Transverse colon (tissue), 4 donors: ENCODE measurements around the gene ATRN. TPM values are rescaled to one million over a fixed set of nuclear protein-coding genes. Genes with fewer than 3 reads are reported as not detected.

Experiments
- DNase-seq: peaks from one replicate; pipeline ENCODE4 v3.0.0-alpha.2; 2019
- H3K27ac ChIP-seq, 4 donors: fragments of 200-600 bp; sonication (generic); 2 replicates each; pipeline ENCODE4 v1.5.1; 2016 to 2018; ENCODE audit warnings: inconsistent platforms in 4 of 4
- H3K27me3 ChIP-seq: fragments of 200-600 bp; sonication (generic); 2 replicates; pipeline ENCODE4 v1.5.1; 2017; ENCODE audit warnings: inconsistent platforms
- H3K36me3 ChIP-seq, 4 donors: fragments of 200-600 bp; sonication (generic); 2 replicates each; pipeline ENCODE4 v1.5.1; 2017 to 2019; ENCODE audit warnings: inconsistent platforms in 4 of 4
- H3K4me1 ChIP-seq, 4 donors: fragments of 200-600 bp; sonication (generic); 2 replicates each; pipeline ENCODE4 v1.5.1; 2017 to 2020; ENCODE audit warnings: inconsistent platforms in 4 of 4
- H3K4me3 ChIP-seq, 4 donors: fragments of 200-600 bp; sonication (generic); 1 replicate in 1 of 4; 2 replicates in 3 of 4; pipeline versions ENCODE4 v1.5.1 to v1.6.1; 2017 to 2019; ENCODE audit warnings: inconsistent platforms in 4 of 4
- H3K9me3 ChIP-seq, 2 donors: fragments of 200-600 bp; sonication (generic); 2 replicates each; pipeline ENCODE4 v1.5.1; 2017 to 2019; ENCODE audit warnings: inconsistent platforms in 2 of 2
- EP300 ChIP-seq: sonication (generic); formaldehyde crosslinking; IDR thresholded peaks from one replicate; pipeline ENCODE4 v1.6.1; 2017; ENCODE audit warnings: antibody characterized with exemption, low read depth
- POLR2A ChIP-seq: fragments of 450-650 bp; IDR thresholded peaks from one replicate; pipeline ENCODE4 v1.6.1; 2016; ENCODE audit warnings: antibody characterized with exemption, mild to moderate bottlenecking, moderate library complexity
- POLR2AphosphoS5 ChIP-seq, 3 donors: sonication (generic); formaldehyde crosslinking; IDR thresholded peaks; one replicate each; pipeline ENCODE4 v1.6.1; 2016; ENCODE audit warnings: antibody characterized with exemption in 3 of 3
- WGBS, 2 donors: methylation state at CpG; one replicate each; pipeline ENCODE4 v1.1.5; 2018; ENCODE audit warnings: low coverage in 1 of 2; 5-methylcytosine and 5-hydroxymethylcytosine counted together
- in situ Hi-C, 4 donors: fragments of 200-750 bp; cut with MboI; loops; one replicate each; pipeline versions ENCODE4 v1.15.0 to v1.15.1; 2017; ENCODE audit warnings: low sequenced_read_pairs in 3 of 4, low pct_ligation_motif_present in 1 of 4, low pct_unique_long_range_greater_than_20kb in 1 of 4
- intact Hi-C: fragments of 100-400 bp; cut with DNase I; formaldehyde crosslinking; loops from one replicate; pipeline ENCODE4 v1.15.1; 2023; ENCODE audit warnings: low total_unique reads
- total RNA-seq, 4 donors: library from RNA; depleted of rRNA; stranded (reverse); fragments of >200 nt; gene quantifications; one replicate each; pipeline ENCODE4 v1.1.0, GENCODE V29; 2016
- TF ChIP-seq, protein P1 (sequence below), 5 experiments: fragments of 200-600 bp in 3 of 5; fragments of 450-650 bp in 2 of 5; sonication (generic) in 3 of 5; IDR thresholded peaks; 1 replicate in 2 of 5; 2 replicates in 3 of 5; pipeline ENCODE4 v1.5.1; 2016 to 2017; ENCODE audit warnings: antibody characterized with exemption in 5 of 5, inconsistent platforms in 3 of 5, mild to moderate bottlenecking in 2 of 5, moderate library complexity in 1 of 5

ATRN gene
- total RNA-seq, 4 donors from 2014 or later = 6.8 to 24.7 (median 15.9) TPM

DNA sequence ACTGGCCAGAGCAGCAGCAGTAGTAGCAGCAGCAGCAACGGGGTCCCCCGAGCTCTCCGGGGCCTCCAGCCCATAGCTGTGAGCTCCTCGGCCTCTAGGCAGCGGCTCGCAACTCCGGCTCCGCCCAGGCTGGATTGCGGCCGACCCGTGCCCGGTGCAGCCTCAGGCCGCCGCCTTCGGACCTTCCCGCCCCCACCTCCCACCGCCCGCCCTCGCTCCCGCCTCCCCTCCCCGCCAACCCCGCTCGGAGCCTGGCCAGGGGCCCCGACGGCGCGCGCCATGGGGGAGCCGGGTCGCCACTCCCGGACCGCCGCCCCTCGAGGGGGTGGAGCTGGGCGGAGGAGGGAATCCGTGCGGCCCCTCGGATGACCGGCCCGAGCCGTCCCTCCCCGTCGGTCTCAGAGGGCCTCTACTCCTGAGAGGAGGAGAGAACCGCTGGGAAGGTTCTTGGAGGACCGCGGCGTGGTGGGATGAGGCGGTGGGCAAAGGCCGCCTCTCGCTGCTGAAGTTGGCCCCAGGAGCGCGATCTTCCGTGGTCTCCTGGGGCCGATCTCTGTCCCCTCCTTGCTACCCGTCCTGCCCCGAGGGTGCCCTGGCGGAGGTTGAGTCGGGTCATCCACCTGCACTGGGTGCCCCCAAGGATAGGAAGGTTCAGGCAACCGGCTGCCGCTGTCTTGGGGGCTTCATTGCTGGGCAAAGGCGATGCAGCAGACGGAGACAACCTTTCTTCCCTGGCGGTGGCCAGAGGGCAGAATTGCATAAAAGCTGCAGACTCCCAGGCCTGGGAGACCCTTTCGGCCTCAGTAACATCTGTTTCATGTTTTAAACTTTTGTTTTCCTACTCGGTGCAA is 211.3 kb downstream of the ATRN start, which contains the start of gene ADAM33:
ADAM33 (minus strand) TSS at position 80 of the 851 bp plus-strand sequence; CDS start at position 74, 6 bp downstream.
- Histone ChIP-seq H3K9me3 (no peaks in the 10 kb centered on the region), H3K4me1 (peaks cover 14 to 41% (median 18%) of the 10 kb centered on the region in 4 donors), H3K27me3 (peaks cover 42% of the 10 kb centered on the region), H3K4me3 (peak within 1 kb of the TSS; percentile 28 to 55 (median 45)), H3K27ac (peak within 1 kb of the TSS; percentile 77 to 96 (median 85)), H3K36me3 (no peaks in the 10 kb centered on the region)
- no peak for TF ChIP-seq POLR2A
- peak in 1 of 3 donors; percentile 1 for TF ChIP-seq POLR2AphosphoS5 (IDR thresholded peaks at IDR 0.05)
- in situ Hi-C loops (loop anchor here in 1 of 4 donors (25.0 kb wide), 1 partner anchor 405 kb away; no protein-coding TSS in a partner anchor), intact Hi-C loops (no loop called here)
- 17% methylated on average over 42 of the region's 65 CpGs; no CpG with 5 or more reads in 1 of the 2 donors for WGBS, 2 donors
- peak; percentile 44 for DNase-seq

DNA sequence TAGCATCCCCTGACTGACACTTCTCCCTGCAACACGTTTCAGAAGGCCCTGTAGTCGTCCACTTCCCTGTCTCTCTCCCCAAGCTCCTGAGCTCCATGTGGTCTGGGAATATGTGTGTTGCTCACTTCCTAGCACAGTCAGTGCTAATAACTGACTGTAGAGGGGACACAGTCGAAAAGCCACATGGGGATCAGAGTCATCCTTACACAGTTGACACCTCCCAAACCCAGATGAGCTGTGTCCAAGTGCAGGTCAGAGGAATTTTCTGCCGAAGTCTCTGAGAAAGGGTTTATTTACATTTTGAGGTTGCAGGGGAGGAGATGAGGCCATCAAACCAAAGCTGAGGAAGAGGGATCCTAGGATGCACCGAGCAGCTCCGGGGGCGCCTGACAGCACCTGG is 214.5 kb downstream of the ATRN start:
- intact Hi-C loops (no loop called here), in situ Hi-C loops (loop anchor here in 1 of 4 donors (25.0 kb wide), 1 partner anchor 402 kb away; no protein-coding TSS in a partner anchor)
- DNase-seq = no peak
- Histone ChIP-seq H3K27me3 (peaks cover 30% of the 10 kb centered on the region), H3K9me3 (no peaks in the 10 kb centered on the region), H3K4me3 (no peak overlapping the region), H3K27ac (peak overlapping the region in 1 of 4 donors; percentile 21), H3K4me1 (peaks cover 9 to 25% (median 12%) of the 10 kb centered on the region in 4 donors), H3K36me3 (no peaks in the 10 kb centered on the region)
- TF ChIP-seq EP300 = no peak
- TF ChIP-seq POLR2A = no peak
- TF ChIP-seq, protein P1, sequence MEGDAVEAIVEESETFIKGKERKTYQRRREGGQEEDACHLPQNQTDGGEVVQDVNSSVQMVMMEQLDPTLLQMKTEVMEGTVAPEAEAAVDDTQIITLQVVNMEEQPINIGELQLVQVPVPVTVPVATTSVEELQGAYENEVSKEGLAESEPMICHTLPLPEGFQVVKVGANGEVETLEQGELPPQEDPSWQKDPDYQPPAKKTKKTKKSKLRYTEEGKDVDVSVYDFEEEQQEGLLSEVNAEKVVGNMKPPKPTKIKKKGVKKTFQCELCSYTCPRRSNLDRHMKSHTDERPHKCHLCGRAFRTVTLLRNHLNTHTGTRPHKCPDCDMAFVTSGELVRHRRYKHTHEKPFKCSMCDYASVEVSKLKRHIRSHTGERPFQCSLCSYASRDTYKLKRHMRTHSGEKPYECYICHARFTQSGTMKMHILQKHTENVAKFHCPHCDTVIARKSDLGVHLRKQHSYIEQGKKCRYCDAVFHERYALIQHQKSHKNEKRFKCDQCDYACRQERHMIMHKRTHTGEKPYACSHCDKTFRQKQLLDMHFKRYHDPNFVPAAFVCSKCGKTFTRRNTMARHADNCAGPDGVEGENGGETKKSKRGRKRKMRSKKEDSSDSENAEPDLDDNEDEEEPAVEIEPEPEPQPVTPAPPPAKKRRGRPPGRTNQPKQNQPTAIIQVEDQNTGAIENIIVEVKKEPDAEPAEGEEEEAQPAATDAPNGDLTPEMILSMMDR (IDR thresholded peaks at IDR 0.05) = no peak
- no peak for TF ChIP-seq POLR2AphosphoS5 (IDR thresholded peaks at IDR 0.05)
- WGBS, 2 donors = 56% methylated on average over 7 of the region's 7 CpGs; no CpG with 5 or more reads in 1 of the 2 donors

GRCh38 chr20:3686421-3686820 is 215.6 kb downstream of the ATRN start:
- intact Hi-C loops = no loop called here
- peak overlapping the region in 3 of 4 donors; percentile 70 to 83 (median 70) for H3K27ac ChIP-seq
- DNase-seq = no peak

GRCh38 chr20:3686867-3687321 is 216.1 kb downstream of the ATRN start:
- intact Hi-C loops = no loop called here
- no peak overlapping the region for H3K4me3 ChIP-seq
- in situ Hi-C loops = loop anchor here in 1 of 4 donors (25.0 kb wide), 1 partner anchor 400 kb away; no protein-coding TSS in a partner anchor
- peak overlapping the region; percentile 70 to 83 (median 76) for H3K27ac ChIP-seq
- WGBS, 2 donors = 30 to 36% methylated on average over 4 to 9 of the region's 9 CpGs
- no peaks in the 10 kb centered on the region for H3K36me3 ChIP-seq
- peak; percentile 81 for DNase-seq
- peaks cover 14% of the 10 kb centered on the region for H3K27me3 ChIP-seq
- H3K4me1 ChIP-seq = peaks cover 7 to 18% (median 9%) of the 10 kb centered on the region in 4 donors
- H3K9me3 ChIP-seq = no peaks in the 10 kb centered on the region
- TF ChIP-seq POLR2AphosphoS5 (IDR thresholded peaks at IDR 0.05) (peak; percentile 64 to 77 (median 65)), EP300 (no peak)

More at GRCh38 chr20:3686421-3686820, 215.6 kb downstream of the ATRN start:
- in situ Hi-C loops = loop anchor here in 1 of 4 donors (25.0 kb wide), 1 partner anchor 401 kb away; no protein-coding TSS in a partner anchor
- TF ChIP-seq EP300 (no peak), POLR2AphosphoS5 (IDR thresholded peaks at IDR 0.05) (no peak), POLR2A (no peak)
- TF ChIP-seq, protein P1 (IDR thresholded peaks at IDR 0.05) = no peak
- Histone ChIP-seq H3K36me3 (no peaks in the 10 kb centered on the region), H3K4me3 (no peak overlapping the region), H3K27me3 (peaks cover 19% of the 10 kb centered on the region), H3K9me3 (no peaks in the 10 kb centered on the region), H3K4me1 (peaks cover 7 to 18% (median 9%) of the 10 kb centered on the region in 4 donors)
- 35 to 62% methylated on average over 5 to 7 of the region's 7 CpGs for WGBS, 2 donors
